Left ventricle myocardium superior (tissue), 1 donor: Measurements from ENCODE around the gene DDX54. TPM values are rescaled to one million over a fixed set of nuclear protein-coding genes. Genes with fewer than 3 reads are reported as not detected.

Source experiments
- ATAC-seq: fragments of 200-7000 bp; cut with Tn5 transposase; one replicate; pipeline ENCODE4 v1.9.1; 2020; ENCODE audit warnings: mild to moderate bottlenecking, moderate library complexity
- DNase-seq: peaks from one replicate; pipeline ENCODE4 v3.0.0-alpha.2; 2020
- intact Hi-C: fragments of 100-400 bp; cut with micrococcal nuclease; formaldehyde crosslinking; loops from one replicate; pipeline ENCODE4 v1.11.0; 2022
- microRNA-seq: library from miRNA; unstranded; fragments of <30 nt; microRNA quantifications from one replicate; pipeline ENCODE4 v1.2.0, GENCODE V29; 2020; ENCODE audit warnings: borderline number of aligned reads
- total RNA-seq: library from RNA; stranded (reverse); fragmentation: NEBNext Ultra II Directional; extraction: Animal tissue kit (Norgen Biotek cat#: 25700); gene quantifications from one replicate; pipeline ENCODE4 v1.2.1, GENCODE V29; 2021
- donor health status: DM: no; HTN: yes; CAD: no; lungs with severe emphysema.

Gene DDX54
- total RNA-seq, 1 donor from 2014 or later = 33.8 TPM

GRCh38 chr12:113112043-113112899 lies 73.0 kb downstream of the DDX54 start:
- intact Hi-C loops = no loop called here
- ATAC-seq (no peak), DNase-seq (no peak)

GRCh38 chr12:113111247-113111646 lies 74.0 kb downstream of the DDX54 start:
- intact Hi-C loops = no loop called here
- ATAC-seq (no peak), DNase-seq (no peak)

DNA sequence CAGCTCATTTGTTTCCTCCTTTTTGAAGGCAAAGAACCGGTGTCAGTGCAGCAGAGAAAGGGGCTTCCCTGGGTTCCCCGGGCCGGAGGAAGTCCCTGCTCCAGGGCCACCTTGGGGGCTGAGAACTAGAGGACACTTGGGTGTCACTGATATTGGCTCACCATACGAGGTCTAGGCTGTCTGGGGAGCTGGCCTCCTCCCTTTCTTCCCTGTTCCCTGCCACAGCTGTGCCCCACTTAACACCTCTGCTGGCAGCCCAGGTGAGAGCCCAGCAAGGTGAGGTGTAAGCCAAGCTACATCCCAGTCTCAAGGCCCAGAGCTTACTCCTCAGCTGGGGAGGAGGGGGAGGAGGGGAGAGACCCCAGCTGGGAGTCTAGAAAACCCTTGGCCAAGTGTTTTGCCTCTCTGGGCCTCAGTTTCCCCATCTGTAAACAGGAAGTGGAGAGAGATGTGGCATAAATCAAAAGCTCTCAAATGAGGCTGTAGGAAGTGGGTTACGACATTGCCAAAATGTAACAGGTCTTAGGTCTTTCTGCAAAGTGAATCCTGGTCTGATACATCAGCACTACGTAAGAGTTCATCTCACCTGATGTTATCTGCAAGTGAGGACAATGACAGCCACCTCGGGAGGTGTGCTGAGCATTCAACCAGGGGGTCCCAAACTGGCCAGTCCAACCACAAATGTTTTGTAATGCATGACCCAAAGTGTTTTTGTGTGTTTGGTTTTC lies 75.2 kb downstream of the DDX54 start:
- intact Hi-C loops = no loop called here
- DNase-seq (no peak), ATAC-seq (no peak)

GRCh38 chr12:113109360-113109759 lies 75.9 kb downstream of the DDX54 start:
- intact Hi-C loops = no loop called here
- DNase-seq (no peak), ATAC-seq (no peak)

DNA sequence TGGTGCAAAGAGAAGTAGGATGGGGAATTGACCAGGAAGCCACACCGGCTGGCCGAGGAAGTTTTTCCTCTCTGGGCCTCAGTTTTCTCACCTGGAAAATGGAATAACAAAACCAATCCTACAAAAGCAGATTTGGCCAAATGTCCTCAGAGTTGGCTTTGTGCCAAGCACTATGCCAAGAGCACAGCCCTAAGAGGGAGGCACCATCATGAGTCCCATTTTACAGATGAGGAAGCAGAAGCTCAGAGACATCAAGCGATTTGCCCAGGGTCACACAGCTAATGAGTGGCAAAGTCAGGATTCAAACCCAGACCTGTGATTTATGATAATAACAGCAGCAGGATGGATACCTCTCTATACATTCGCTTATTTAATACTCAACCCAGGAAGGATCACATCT lies 77.0 kb downstream of the DDX54 start:
- intact Hi-C loops = no loop called here
- DNase-seq (no peak), ATAC-seq (no peak)

Small RNAs within 50 kb of the gene (microRNA-seq; reads per million reads assigned to microRNA genes)
- gene MIR7106 = not detected

Other genes with a start within 250 kb of the DDX54 start
- gene OAS3, start 247.0 kb downstream of the DDX54 start, total RNA-seq = 6.2 TPM
- gene OAS2, start 207.0 kb downstream of the DDX54 start, total RNA-seq = 8.0 TPM
- gene DTX1, start 128.7 kb downstream of the DDX54 start, total RNA-seq = 2.4 TPM
- gene RASAL1, start 49.7 kb downstream of the DDX54 start, total RNA-seq = not detected
- not detected for gene CFAP73, start 35.8 kb downstream of the DDX54 start, total RNA-seq
- gene RITA1, start 243 bp upstream of the DDX54 start, total RNA-seq = 19.5 TPM
- gene TPCN1, start 36.0 kb upstream of the DDX54 start, total RNA-seq = 145 TPM
- gene SLC8B1, start 149.6 kb upstream of the DDX54 start, total RNA-seq = 11.5 TPM
- 34.4 TPM for gene PLBD2, start 173.1 kb upstream of the DDX54 start, total RNA-seq
- not detected for gene SDS, start 218.4 kb upstream of the DDX54 start, total RNA-seq
- 7.6 TPM for gene SDSL, start 236.9 kb upstream of the DDX54 start, total RNA-seq